Activated naive CD4-positive, alpha-beta T cell treated with anti-CD3 and anti-CD28 coated beads, Interleukin-2, amount 50 U/mL, for 24 hours (primary cell): ENCODE measurements around the gene CMPK1.
"Not testable (repeated sequence)": the region's sequence is repeated elsewhere in the genome, so short reads cannot be mapped to it uniquely, and the experiment has no call there.

Experiments used
- H3K27ac Mint-ChIP-seq: one replicate; pipeline ENCODE4 v1.8.0; 2021; ENCODE audit warnings: mild to moderate bottlenecking, mixed read lengths
- H3K27me3 Mint-ChIP-seq: one replicate; pipeline ENCODE4 v1.8.0; 2021; ENCODE audit warnings: mixed read lengths
- H3K36me3 Mint-ChIP-seq: one replicate; pipeline ENCODE4 v1.8.0; 2021; ENCODE audit warnings: mixed read lengths
- H3K4me1 Mint-ChIP-seq: one replicate; pipeline ENCODE4 v1.8.0; 2021; ENCODE audit warnings: mixed read lengths
- H3K4me3 Mint-ChIP-seq: one replicate; pipeline ENCODE4 v1.8.0; 2021; ENCODE audit warnings: mild to moderate bottlenecking, mixed read lengths
- H3K9me3 Mint-ChIP-seq: one replicate; pipeline ENCODE4 v1.8.0; 2021; ENCODE audit warnings: mixed read lengths

The CMPK1 gene

GRCh38 chr1:47331875-47332274 lies 1.7 kb upstream of the CMPK1 start:
- Mint-ChIP-seq H3K27me3 (no peaks in the 10 kb centered on the region), H3K9me3 (no peaks in the 10 kb centered on the region), H3K27ac (peak overlapping the region; percentile 30), H3K4me3 (no peak overlapping the region), H3K4me1 (peaks cover 19% of the 10 kb centered on the region), H3K36me3 (no peaks in the 10 kb centered on the region)

GRCh38 chr1:47332779-47333577 lies 612 bp upstream of the CMPK1 start:
- no peak overlapping the region for H3K4me3 Mint-ChIP-seq
- no peaks in the 10 kb centered on the region for H3K9me3 Mint-ChIP-seq
- peaks cover 20% of the 10 kb centered on the region for H3K4me1 Mint-ChIP-seq
- no peaks in the 10 kb centered on the region for H3K36me3 Mint-ChIP-seq
- H3K27ac Mint-ChIP-seq, result no peak overlapping the region
- H3K27me3 Mint-ChIP-seq, result no peaks in the 10 kb centered on the region

GRCh38 chr1:47333922-47334764 lies 553 bp downstream of the CMPK1 start:
- H3K27me3 Mint-ChIP-seq, result no peaks in the 10 kb centered on the region
- H3K9me3 Mint-ChIP-seq, result no peaks in the 10 kb centered on the region
- no peaks in the 10 kb centered on the region for H3K36me3 Mint-ChIP-seq
- H3K27ac Mint-ChIP-seq, result peak overlapping the region; percentile 91
- peaks cover 28% of the 10 kb centered on the region for H3K4me1 Mint-ChIP-seq
- peak overlapping the region; percentile 92 for H3K4me3 Mint-ChIP-seq

GRCh38 chr1:47334765-47335435 lies 1.3 kb downstream of the CMPK1 start:
- no peaks in the 10 kb centered on the region for H3K9me3 Mint-ChIP-seq
- H3K4me1 Mint-ChIP-seq, result peaks cover 31% of the 10 kb centered on the region
- peak overlapping the region; percentile 91 for H3K27ac Mint-ChIP-seq
- peak overlapping the region; percentile 92 for H3K4me3 Mint-ChIP-seq
- H3K27me3 Mint-ChIP-seq, result no peaks in the 10 kb centered on the region
- no peaks in the 10 kb centered on the region for H3K36me3 Mint-ChIP-seq

GRCh38 chr1:47337350-47337749 lies 3.8 kb downstream of the CMPK1 start:
- Mint-ChIP-seq H3K4me3 (no peak overlapping the region), H3K27ac (no peak overlapping the region), H3K36me3 (peaks cover 2% of the 10 kb centered on the region), H3K27me3 (no peaks in the 10 kb centered on the region), H3K9me3 (no peaks in the 10 kb centered on the region), H3K4me1 (peaks cover 34% of the 10 kb centered on the region)

- peak overlapping the region; percentile 47 for H3K27ac Mint-ChIP-seq
- no peak overlapping the region for H3K4me3 Mint-ChIP-seq
- peaks cover 2% of the 10 kb centered on the region for H3K36me3 Mint-ChIP-seq
- no peaks in the 10 kb centered on the region for H3K27me3 Mint-ChIP-seq
- no peaks in the 10 kb centered on the region for H3K9me3 Mint-ChIP-seq
- H3K4me1 Mint-ChIP-seq, result peaks cover 34% of the 10 kb centered on the region
These were observed 4.9 kb downstream of the CMPK1 start for GRCh38 chr1:47338249-47339077.

- H3K4me1 Mint-ChIP-seq, result peaks cover 32% of the 10 kb centered on the region
- no peaks in the 10 kb centered on the region for H3K27me3 Mint-ChIP-seq
- no peak overlapping the region for H3K4me3 Mint-ChIP-seq
- H3K9me3 Mint-ChIP-seq, result no peaks in the 10 kb centered on the region
- peaks cover 2% of the 10 kb centered on the region for H3K36me3 Mint-ChIP-seq
- no peak overlapping the region for H3K27ac Mint-ChIP-seq
These were observed 6.6 kb downstream of the CMPK1 start for GRCh38 chr1:47340227-47340626.

GRCh38 chr1:47346979-47347378 lies 13.4 kb downstream of the CMPK1 start:
- not testable (repeated sequence) for H3K9me3 Mint-ChIP-seq, H3K4me3 Mint-ChIP-seq, H3K27me3 Mint-ChIP-seq
- peaks cover 11% of the 10 kb centered on the region for H3K36me3 Mint-ChIP-seq
- peaks cover 22% of the 10 kb centered on the region for H3K4me1 Mint-ChIP-seq
- peak overlapping the region; percentile 53 for H3K27ac Mint-ChIP-seq

- Mint-ChIP-seq H3K27me3 (no peaks in the 10 kb centered on the region), H3K4me3 (no peak overlapping the region), H3K27ac (no peak overlapping the region), H3K9me3 (no peaks in the 10 kb centered on the region), H3K4me1 (peaks cover 26% of the 10 kb centered on the region), H3K36me3 (peaks cover 11% of the 10 kb centered on the region)
These were observed 14.1 kb downstream of the CMPK1 start for GRCh38 chr1:47347735-47348134.

- Mint-ChIP-seq H3K4me3 (no peak overlapping the region), H3K36me3 (peaks cover 11% of the 10 kb centered on the region), H3K27ac (no peak overlapping the region), H3K9me3 (no peaks in the 10 kb centered on the region), H3K4me1 (peaks cover 31% of the 10 kb centered on the region), H3K27me3 (no peaks in the 10 kb centered on the region)
These were observed 14.7 kb downstream of the CMPK1 start for GRCh38 chr1:47348246-47348645.

- Mint-ChIP-seq H3K27ac (peak overlapping the region; percentile 98), H3K27me3 (no peaks in the 10 kb centered on the region), H3K9me3 (no peaks in the 10 kb centered on the region), H3K4me3 (peak overlapping the region; percentile 49), H3K4me1 (peaks cover 38% of the 10 kb centered on the region), H3K36me3 (peaks cover 15% of the 10 kb centered on the region)
These were observed 17.7 kb downstream of the CMPK1 start for GRCh38 chr1:47351305-47351704.

- Mint-ChIP-seq H3K27ac (no peak overlapping the region), H3K27me3 (no peaks in the 10 kb centered on the region), H3K4me1 (peaks cover 16% of the 10 kb centered on the region), H3K4me3 (no peak overlapping the region), H3K36me3 (peaks cover 1% of the 10 kb centered on the region), H3K9me3 (no peaks in the 10 kb centered on the region)
These were observed 27.8 kb downstream of the CMPK1 start for GRCh38 chr1:47361380-47361779.

- Mint-ChIP-seq H3K4me3 (no peak overlapping the region), H3K27me3 (no peaks in the 10 kb centered on the region), H3K4me1 (peaks cover 16% of the 10 kb centered on the region), H3K27ac (no peak overlapping the region), H3K9me3 (no peaks in the 10 kb centered on the region), H3K36me3 (peaks cover 1% of the 10 kb centered on the region)
These were observed 29.2 kb downstream of the CMPK1 start for GRCh38 chr1:47362828-47363227.

GRCh38 chr1:47367651-47368050 lies 34.1 kb downstream of the CMPK1 start:
- no peaks in the 10 kb centered on the region for H3K9me3 Mint-ChIP-seq
- peaks cover 6% of the 10 kb centered on the region for H3K4me1 Mint-ChIP-seq
- H3K4me3 Mint-ChIP-seq, result no peak overlapping the region
- peaks cover 9% of the 10 kb centered on the region for H3K36me3 Mint-ChIP-seq
- H3K27me3 Mint-ChIP-seq, result no peaks in the 10 kb centered on the region
- H3K27ac Mint-ChIP-seq, result no peak overlapping the region

GRCh38 chr1:47371016-47371517 lies 37.5 kb downstream of the CMPK1 start:
- Mint-ChIP-seq H3K27me3 (no peaks in the 10 kb centered on the region), H3K9me3 (no peaks in the 10 kb centered on the region), H3K36me3 (peaks cover 9% of the 10 kb centered on the region), H3K4me1 (no peaks in the 10 kb centered on the region), H3K4me3 (no peak overlapping the region), H3K27ac (no peak overlapping the region)
